Right atrium auricular region (tissue), 2 donors: ENCODE measurements around the gene APOL4. TPM values are rescaled to one million over a fixed set of nuclear protein-coding genes. Genes with fewer than 3 reads are reported as not detected.
"Not testable (repeated sequence)": the region's sequence is repeated elsewhere in the genome, so short reads cannot be mapped to it uniquely, and the experiment has no call there.

ENCODE experiments used
- DNase-seq: peaks from one replicate; pipeline ENCODE4 v3.0.0-alpha.2; 2019; ENCODE audit warnings: low spot score
- H3K27ac ChIP-seq, 2 donors: fragments of 200-600 bp; sonication (generic); 1 replicate in 1 of 2; 2 replicates in 1 of 2; pipeline ENCODE4 v1.5.1; 2016 to 2019
- H3K27me3 ChIP-seq, 2 donors: fragments of 200-600 bp; sonication (generic); one replicate each; pipeline versions ENCODE4 v1.5.1 to v1.6.0; 2017 to 2019
- H3K36me3 ChIP-seq: fragments of 200-600 bp; sonication (generic); one replicate; pipeline ENCODE4 v1.5.1; 2016
- H3K4me1 ChIP-seq, 2 donors: fragments of 200-600 bp; sonication (generic); one replicate each; pipeline versions ENCODE4 v1.5.1 to v1.6.0; 2017 to 2019
- H3K4me3 ChIP-seq, 2 donors: fragments of 200-600 bp; sonication (generic); 1 replicate in 1 of 2; 2 replicates in 1 of 2; pipeline ENCODE4 v1.5.1; 2017 to 2019; ENCODE audit warnings: mild to moderate bottlenecking in 1 of 2, moderate library complexity in 1 of 2
- H3K9me3 ChIP-seq, 2 donors: fragments of 200-600 bp; sonication (generic); one replicate each; pipeline ENCODE4 v1.5.1; 2019
- total RNA-seq, 2 donors: library from RNA; depleted of rRNA; stranded (reverse); fragments of >200 nt; gene quantifications; one replicate each; pipeline ENCODE4 v1.1.0, GENCODE V29; 2016
- TF ChIP-seq, protein P1 (sequence below), 2 donors: fragments of 200-600 bp; sonication (generic); IDR thresholded peaks; one replicate each; pipeline ENCODE4 v1.5.1; 2019; ENCODE audit warnings: antibody characterized with exemption in 2 of 2

The APOL4 gene, protein sequence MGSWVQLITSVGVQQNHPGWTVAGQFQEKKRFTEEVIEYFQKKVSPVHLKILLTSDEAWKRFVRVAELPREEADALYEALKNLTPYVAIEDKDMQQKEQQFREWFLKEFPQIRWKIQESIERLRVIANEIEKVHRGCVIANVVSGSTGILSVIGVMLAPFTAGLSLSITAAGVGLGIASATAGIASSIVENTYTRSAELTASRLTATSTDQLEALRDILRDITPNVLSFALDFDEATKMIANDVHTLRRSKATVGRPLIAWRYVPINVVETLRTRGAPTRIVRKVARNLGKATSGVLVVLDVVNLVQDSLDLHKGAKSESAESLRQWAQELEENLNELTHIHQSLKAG
- 1 to 10 TPM in 1 of 2 donors, under 1 TPM in 1; 0.24 to 2.1 TPM for total RNA-seq

DNA sequence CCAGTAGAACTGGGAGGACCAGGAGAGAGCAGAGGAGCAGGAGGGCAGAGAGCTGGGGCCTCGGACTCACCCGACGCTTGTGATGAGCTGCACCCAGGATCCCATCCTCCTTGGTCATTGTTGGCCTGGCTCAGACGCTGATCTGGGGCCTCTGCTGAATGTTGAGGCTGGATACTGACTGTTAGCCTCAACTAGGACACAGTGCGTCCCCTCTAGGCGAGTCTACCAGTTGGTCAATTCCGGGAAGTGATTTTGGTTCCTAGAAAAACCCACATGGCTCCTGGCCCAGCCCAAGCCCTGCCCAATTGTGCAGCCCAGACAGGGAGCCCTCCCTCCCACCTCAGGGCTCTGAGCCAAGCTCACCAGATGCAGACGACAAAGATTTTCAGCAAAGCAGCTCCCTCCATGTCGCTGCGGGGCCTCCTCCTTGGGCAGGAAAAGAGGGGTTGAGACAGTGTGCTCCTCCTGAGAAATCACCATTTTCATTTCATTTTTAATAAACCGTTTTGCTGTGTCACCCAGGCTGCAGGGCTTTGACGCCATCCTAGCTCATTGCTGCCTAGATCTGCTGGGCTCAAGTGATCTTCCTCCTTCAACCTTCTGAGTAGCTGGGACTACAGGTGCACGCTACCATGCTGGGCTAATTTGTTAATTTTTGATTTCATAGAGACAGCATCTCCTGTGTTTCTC, at the start of gene APOL4:
TSS of gene APOL4 (minus strand) at position 180 of the 690 bp plus-strand sequence. CDS start at position 105, 75 bp downstream.
- Histone ChIP-seq H3K4me3 (peak within 1 kb of the TSS in 1 of 2 donors; percentile 21), H3K27ac (no peak within 1 kb of the TSS), H3K4me1 (peaks cover 0 to 36% of the 10 kb centered on the region in 2 donors), H3K36me3 (no peaks in the 10 kb centered on the region), H3K9me3 (no peaks in the 10 kb centered on the region), H3K27me3 (no peaks in the 10 kb centered on the region)
- DNase-seq, result peak; percentile 74
- TF ChIP-seq, protein P1, sequence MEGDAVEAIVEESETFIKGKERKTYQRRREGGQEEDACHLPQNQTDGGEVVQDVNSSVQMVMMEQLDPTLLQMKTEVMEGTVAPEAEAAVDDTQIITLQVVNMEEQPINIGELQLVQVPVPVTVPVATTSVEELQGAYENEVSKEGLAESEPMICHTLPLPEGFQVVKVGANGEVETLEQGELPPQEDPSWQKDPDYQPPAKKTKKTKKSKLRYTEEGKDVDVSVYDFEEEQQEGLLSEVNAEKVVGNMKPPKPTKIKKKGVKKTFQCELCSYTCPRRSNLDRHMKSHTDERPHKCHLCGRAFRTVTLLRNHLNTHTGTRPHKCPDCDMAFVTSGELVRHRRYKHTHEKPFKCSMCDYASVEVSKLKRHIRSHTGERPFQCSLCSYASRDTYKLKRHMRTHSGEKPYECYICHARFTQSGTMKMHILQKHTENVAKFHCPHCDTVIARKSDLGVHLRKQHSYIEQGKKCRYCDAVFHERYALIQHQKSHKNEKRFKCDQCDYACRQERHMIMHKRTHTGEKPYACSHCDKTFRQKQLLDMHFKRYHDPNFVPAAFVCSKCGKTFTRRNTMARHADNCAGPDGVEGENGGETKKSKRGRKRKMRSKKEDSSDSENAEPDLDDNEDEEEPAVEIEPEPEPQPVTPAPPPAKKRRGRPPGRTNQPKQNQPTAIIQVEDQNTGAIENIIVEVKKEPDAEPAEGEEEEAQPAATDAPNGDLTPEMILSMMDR (IDR thresholded peaks at IDR 0.05), result no peak

DNA sequence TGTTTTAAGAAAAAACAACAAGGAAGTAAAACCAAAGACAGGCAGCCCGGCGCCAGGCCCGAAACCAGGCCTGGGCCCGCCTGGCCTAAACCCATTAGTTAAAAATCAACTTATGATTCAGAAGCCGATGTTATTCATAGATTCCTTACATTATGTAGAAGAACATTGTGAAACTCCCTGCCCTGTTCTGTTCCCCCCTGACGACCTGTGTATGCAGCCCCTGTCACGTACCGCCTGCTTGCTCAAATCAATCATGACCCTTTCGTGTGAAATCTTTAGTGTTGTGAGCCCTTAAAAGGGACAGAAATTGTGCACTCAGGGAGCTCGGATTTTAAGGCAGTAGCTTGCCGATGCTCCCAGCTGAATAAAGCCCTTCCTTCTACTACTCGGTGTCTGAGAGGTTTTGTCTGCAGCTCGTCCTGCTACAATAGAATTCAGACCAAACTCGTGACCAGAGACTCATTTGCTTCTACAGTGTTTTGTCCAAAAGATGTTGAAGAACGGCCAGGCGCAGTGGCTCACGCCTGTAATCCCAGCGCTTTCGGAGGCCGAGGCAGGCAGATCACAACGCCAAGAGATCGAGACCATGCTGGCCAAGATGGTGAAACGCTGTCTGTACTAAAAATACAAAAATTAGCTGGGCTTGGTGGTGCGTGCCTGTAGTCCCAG, 48.8 kb upstream of the APOL4 start:
- H3K27me3 ChIP-seq, H3K27ac ChIP-seq, H3K9me3 ChIP-seq, H3K4me3 ChIP-seq, H3K36me3 ChIP-seq, DNase-seq: not testable (repeated sequence)
- H3K4me1 ChIP-seq, result peaks cover 0 to 24% of the 10 kb centered on the region in 2 donors

DNA sequence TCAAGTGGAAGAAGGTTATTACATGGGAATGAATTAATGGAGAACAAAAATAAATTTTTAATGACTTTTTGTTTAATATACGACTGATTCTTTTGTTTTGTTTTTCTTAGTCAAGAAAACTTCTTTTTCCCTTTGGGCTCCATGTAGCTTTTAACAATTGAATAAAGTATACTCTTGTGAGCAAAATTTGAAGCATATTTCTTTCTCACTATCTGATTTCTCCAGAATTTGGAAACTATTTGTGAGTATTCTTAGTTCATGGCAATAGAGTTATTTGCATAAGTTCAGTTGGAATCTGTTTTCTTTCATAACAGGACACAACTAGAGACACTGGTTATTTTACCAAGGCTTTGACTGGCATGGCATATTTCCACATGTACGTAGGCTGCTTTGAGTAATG, 47.6 kb upstream of the APOL4 start:
- no peak for DNase-seq
- H3K27ac ChIP-seq, result no peak overlapping the region
- H3K4me1 ChIP-seq, result peaks cover 0 to 19% of the 10 kb centered on the region in 2 donors
- no peaks in the 10 kb centered on the region for H3K9me3 ChIP-seq
- no peak overlapping the region for H3K4me3 ChIP-seq
- TF ChIP-seq, protein P1 (IDR thresholded peaks at IDR 0.05), result no peak
- no peaks in the 10 kb centered on the region for H3K36me3 ChIP-seq
- H3K27me3 ChIP-seq, result no peaks in the 10 kb centered on the region

GRCh38 chr22:36247955-36248354, 46.3 kb upstream of the APOL4 start:
- TF ChIP-seq, protein P1 (IDR thresholded peaks at IDR 0.05), result no peak
- Histone ChIP-seq H3K9me3 (no peaks in the 10 kb centered on the region), H3K4me1 (peaks cover 0 to 18% of the 10 kb centered on the region in 2 donors), H3K4me3 (no peak overlapping the region), H3K27ac (no peak overlapping the region), H3K27me3 (no peaks in the 10 kb centered on the region), H3K36me3 (no peaks in the 10 kb centered on the region)
- no peak for DNase-seq

DNA sequence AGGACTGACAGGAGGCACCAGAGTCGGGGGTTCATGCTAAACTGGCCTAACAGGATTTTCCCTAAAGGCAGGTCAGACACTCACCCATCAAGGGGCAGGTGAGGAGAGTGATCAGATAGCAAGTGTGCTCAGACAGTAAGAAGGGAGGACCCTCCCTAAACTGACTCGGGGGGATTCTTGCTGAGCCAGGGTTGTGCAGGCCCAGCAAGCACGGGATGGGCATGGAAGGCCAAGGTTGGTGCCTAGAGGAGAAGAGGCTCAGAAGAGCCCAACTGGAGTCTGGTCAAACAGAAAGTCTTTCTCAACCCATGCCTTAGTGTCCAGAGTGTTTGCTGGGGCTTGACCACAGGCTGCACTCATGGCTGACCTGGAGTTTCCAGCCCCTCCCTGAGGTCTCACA, 45.1 kb upstream of the APOL4 start:
- Histone ChIP-seq H3K36me3 (no peaks in the 10 kb centered on the region), H3K27me3 (no peaks in the 10 kb centered on the region), H3K27ac (no peak overlapping the region), H3K4me1 (peaks cover 0 to 18% of the 10 kb centered on the region in 2 donors), H3K9me3 (no peaks in the 10 kb centered on the region), H3K4me3 (no peak overlapping the region)
- TF ChIP-seq, protein P1 (IDR thresholded peaks at IDR 0.05), result no peak
- no peak for DNase-seq
